Fibroblast of lung (primary cell): ENCODE measurements around the gene GPM6B. TPM values are rescaled to one million over a fixed set of nuclear protein-coding genes. Genes with fewer than 3 reads are reported as not detected.

ENCODE experiments used
- DNase-seq, 2 donors: peaks; one replicate each; pipeline versions ENCODE4 v3.0.0 to v3.0.0-alpha.2; 2010; ENCODE audit warnings: low read depth in 2 of 2
- H2AFZ ChIP-seq: 2 replicates; pipeline ENCODE4 v1.5.1; 2012; ENCODE audit warnings: low read length, control low read depth, inconsistent platforms
- H3K27ac ChIP-seq: 2 replicates; pipeline ENCODE4 v1.5.1; 2011; ENCODE audit warnings: low read length, control low read depth; ENCODE audit not compliant: insufficient read depth
- H3K27me3 ChIP-seq: 2 replicates; pipeline ENCODE4 v1.5.1; 2011; ENCODE audit warnings: mild to moderate bottlenecking, low read length; ENCODE audit not compliant: control insufficient read depth, insufficient read depth
- H3K36me3 ChIP-seq: 2 replicates; pipeline ENCODE4 v1.5.1; 2011; ENCODE audit warnings: low read length; ENCODE audit not compliant: control insufficient read depth, insufficient read depth
- H3K4me1 ChIP-seq: 2 replicates; pipeline ENCODE4 v1.5.1; 2011; ENCODE audit warnings: low read length; ENCODE audit not compliant: control insufficient read depth, insufficient read depth; ENCODE audit errors: extremely low read depth
- H3K4me2 ChIP-seq: 2 replicates; pipeline ENCODE4 v1.5.1; 2011; ENCODE audit warnings: low read length, control low read depth; ENCODE audit not compliant: insufficient read depth; ENCODE audit errors: extremely low read depth
- H3K4me3 ChIP-seq, 4 experiments: fragments of 200-600 bp in 1 of 4; sonication (generic) in 1 of 4; replicated peaks in 1 of 4; 2 replicates each; pipeline ENCODE4 v1.5.1; 2011 to 2016; ENCODE audit warnings: low read length in 4 of 4, low read depth in 3 of 4, mild to moderate bottlenecking in 3 of 4, control low read depth in 2 of 4, inconsistent platforms in 1 of 4, mixed read lengths in 1 of 4; ENCODE audit not compliant: insufficient read depth in 1 of 4; ENCODE audit errors: control extremely low read depth in 1 of 4
- H3K79me2 ChIP-seq: 2 replicates; pipeline ENCODE4 v1.5.1; 2012; ENCODE audit warnings: mild to moderate bottlenecking, low read length, inconsistent platforms; ENCODE audit not compliant: control insufficient read depth, insufficient read depth
- H3K9ac ChIP-seq: 2 replicates; pipeline ENCODE4 v1.5.1; 2011; ENCODE audit warnings: mild to moderate bottlenecking, low read length, control low read depth; ENCODE audit not compliant: insufficient read depth
- H3K9me3 ChIP-seq: 2 replicates; pipeline ENCODE4 v1.5.1; 2012; ENCODE audit warnings: low read depth, low read length; ENCODE audit not compliant: control insufficient read depth, insufficient read depth
- H4K20me1 ChIP-seq: 2 replicates; pipeline ENCODE4 v1.5.1; 2011; ENCODE audit warnings: low read length; ENCODE audit not compliant: control insufficient read depth, insufficient read depth; ENCODE audit errors: extremely low read depth
- CTCF ChIP-seq, 2 donors: IDR thresholded peaks in 1 of 2; conservative IDR thresholded peaks in 1 of 2; 1 replicate in 1 of 2; 2 replicates in 1 of 2; pipeline ENCODE4 v1.5.1; 2011 to 2012; ENCODE audit warnings: low read length in 2 of 2, control low read depth in 1 of 2, inconsistent platforms in 1 of 2, low read depth in 1 of 2, mild to moderate bottlenecking in 1 of 2
- EZH2 ChIP-seq: IDR thresholded peaks from 2 replicates; pipeline ENCODE4 v1.5.1; 2012; ENCODE audit warnings: low read length, control low read depth, mild to moderate bottlenecking; ENCODE audit errors: missing control alignments
- polyA plus RNA-seq, 2 donors: library from polyadenylated mRNA; depleted of rRNA in 1 of 2; stranded (reverse) in 1 of 2; unstranded in 1 of 2; fragments of >200 nt; gene quantifications; 2 replicates each; pipeline ENCODE4 v1.2.1, GENCODE V29; 2011 to 2012; ENCODE audit warnings: missing spikeins in 1 of 2
- total RNA-seq: library from RNA; depleted of rRNA; stranded (reverse); fragments of >200 nt; gene quantifications from 2 replicates; pipeline ENCODE4 v1.2.1, GENCODE V29; 2014

GPM6B gene
- total and polyA plus RNA-seq, 2 donors (not counting 1 experiment from before 2014, with no cell fraction given): 0.99 to 5.2 TPM

DNA sequence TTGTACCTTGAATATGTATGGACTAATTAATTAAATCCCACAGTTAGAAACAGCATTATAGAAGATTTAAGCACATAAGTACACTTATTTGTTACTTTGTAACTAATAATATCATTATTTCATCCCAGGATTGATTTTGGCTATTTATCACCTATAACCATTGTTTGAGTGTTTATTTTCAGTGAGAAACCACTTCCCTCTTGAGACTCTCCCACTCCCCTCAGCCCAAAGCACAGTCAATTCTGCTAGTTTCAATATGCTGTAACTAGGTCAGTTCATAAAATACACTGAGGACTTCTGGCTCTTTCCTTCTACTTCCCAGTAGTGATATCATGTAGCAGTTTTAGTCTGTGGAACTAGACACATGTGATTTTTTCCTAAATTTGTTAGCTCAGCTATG is 66.1 kb downstream of the GPM6B start:
- no peak overlapping the region for H2AFZ ChIP-seq

GRCh38 chrX:13750204-13750603 is 66.7 kb downstream of the GPM6B start:
- peak; percentile 24 to 60 for DNase-seq
- no peak for TF ChIP-seq EZH2
- TF ChIP-seq CTCF (conservative IDR thresholded peaks at IDR 0.05 in 1 of 2, IDR thresholded peaks at IDR 0.05 in 1 of 2; ENCODE audit: low read depth in 1 of 2, low read length in 2 of 2): peak; percentile 23 to 48
- Histone ChIP-seq H2AFZ (no peak overlapping the region), H3K9ac (no peak overlapping the region), H4K20me1 (no peaks in the 10 kb centered on the region), H3K4me3 (no peak overlapping the region), H3K9me3 (no peaks in the 10 kb centered on the region), H3K36me3 (peaks cover 2% of the 10 kb centered on the region), H3K27ac (no peak overlapping the region), H3K27me3 (no peaks in the 10 kb centered on the region), H3K4me1 (peaks cover 2% of the 10 kb centered on the region), H3K4me2 (no peak overlapping the region), H3K79me2 (no peaks in the 10 kb centered on the region)

More for the DNA sequence above, 66.1 kb downstream of the GPM6B start:
- no peak for DNase-seq
- Histone ChIP-seq H4K20me1 (no peaks in the 10 kb centered on the region), H3K36me3 (peaks cover 2% of the 10 kb centered on the region), H3K27ac (no peak overlapping the region), H3K9ac (no peak overlapping the region), H3K9me3 (no peaks in the 10 kb centered on the region), H3K4me3 (no peak overlapping the region), H3K4me1 (peaks cover 2% of the 10 kb centered on the region), H3K79me2 (no peaks in the 10 kb centered on the region), H3K4me2 (no peak overlapping the region), H3K27me3 (no peaks in the 10 kb centered on the region)
- TF ChIP-seq CTCF (conservative IDR thresholded peaks at IDR 0.05 in 1 of 2, IDR thresholded peaks at IDR 0.05 in 1 of 2; ENCODE audit: low read depth in 1 of 2, low read length in 2 of 2) (no peak), EZH2 (no peak)

- Histone ChIP-seq H3K4me2 (no peak overlapping the region), H4K20me1 (no peaks in the 10 kb centered on the region), H3K4me1 (peaks cover 2% of the 10 kb centered on the region), H2AFZ (no peak overlapping the region), H3K79me2 (no peaks in the 10 kb centered on the region), H3K4me3 (no peak overlapping the region), H3K27ac (no peak overlapping the region), H3K27me3 (no peaks in the 10 kb centered on the region), H3K9ac (no peak overlapping the region), H3K9me3 (no peaks in the 10 kb centered on the region), H3K36me3 (peaks cover 2% of the 10 kb centered on the region)
- DNase-seq: no peak
- TF ChIP-seq CTCF (conservative IDR thresholded peaks at IDR 0.05 in 1 of 2, IDR thresholded peaks at IDR 0.05 in 1 of 2; ENCODE audit: low read depth in 1 of 2, low read length in 2 of 2): no peak
- TF ChIP-seq EZH2: no peak
Observed at GRCh38 chrX:13748486-13748885, 68.4 kb downstream of the GPM6B start.
